Left ventricle myocardium inferior (tissue), 1 donor: ENCODE results near the gene SAMD5. TPM values are rescaled to one million over a fixed set of nuclear protein-coding genes. Genes with fewer than 3 reads are reported as not detected.

Source experiments
- DNase-seq: peaks from one replicate; pipeline ENCODE4 v3.0.0-alpha.2; 2020
- H3K27ac ChIP-seq: fragments of 200-600 bp; replicated peaks from 2 replicates; pipeline ENCODE4 v1.8.0; 2021
- H3K27me3 ChIP-seq: fragments of 200-600 bp; 2 replicates; pipeline ENCODE4 v1.8.0; 2021; ENCODE audit warnings: low read depth
- H3K36me3 ChIP-seq: fragments of 200-600 bp; 2 replicates; pipeline ENCODE4 v1.8.0; 2021
- H3K4me1 ChIP-seq: fragments of 200-600 bp; 2 replicates; pipeline ENCODE4 v1.8.0; 2021
- H3K4me3 ChIP-seq: fragments of 200-600 bp; 2 replicates; pipeline ENCODE4 v1.8.0; 2021; ENCODE audit warnings: mild to moderate bottlenecking, moderate library complexity
- H3K9me3 ChIP-seq: fragments of 200-600 bp; replicated peaks from 2 replicates; pipeline ENCODE4 v1.8.0; 2021
- CTCF ChIP-seq: fragments of 200-600 bp; IDR thresholded peaks from 2 replicates; pipeline ENCODE4 v1.8.0; 2021; ENCODE audit warnings: antibody characterized with exemption, mild to moderate bottlenecking, borderline replicate concordance
- intact Hi-C: fragments of 100-400 bp; cut with micrococcal nuclease; formaldehyde crosslinking; loops from one replicate; pipeline ENCODE4 v1.11.0; 2022
- total RNA-seq: library from RNA; stranded (reverse); fragmentation: NEBNext Ultra II Directional; extraction: Animal tissue kit (Norgen Biotek cat#: 25700); gene quantifications from one replicate; pipeline ENCODE4 v1.2.1, GENCODE V29; 2021
- donor health status: DM: no; HTN: yes; CAD: no; lungs with severe emphysema.

SAMD5 gene
- total RNA-seq, 1 donor from 2014 or later = 0.33 TPM

GRCh38 chr6:147559006-147559405 is 50.5 kb downstream of the SAMD5 start:
- Histone ChIP-seq H3K36me3 (no peaks in the 10 kb centered on the region), H3K4me3 (no peak overlapping the region), H3K27me3 (no peaks in the 10 kb centered on the region), H3K9me3 (peaks cover 7% of the 10 kb centered on the region), H3K27ac (no peak overlapping the region), H3K4me1 (peaks cover 13% of the 10 kb centered on the region)
- DNase-seq = no peak
- TF ChIP-seq CTCF = no peak
- intact Hi-C loops = no loop called here

- TF ChIP-seq CTCF = no peak
- Histone ChIP-seq H3K4me3 (no peak overlapping the region), H3K9me3 (peaks cover 7% of the 10 kb centered on the region), H3K27ac (no peak overlapping the region), H3K4me1 (peaks cover 5% of the 10 kb centered on the region), H3K27me3 (no peaks in the 10 kb centered on the region), H3K36me3 (no peaks in the 10 kb centered on the region)
- no peak for DNase-seq
- intact Hi-C loops = no loop called here
Observed at GRCh38 chr6:147560670-147561069, 52.2 kb downstream of the SAMD5 start.

- no peaks in the 10 kb centered on the region for H3K36me3 ChIP-seq
- no peak overlapping the region for H3K4me3 ChIP-seq
- intact Hi-C loops = no loop called here
- H3K4me1 ChIP-seq = peaks cover 6% of the 10 kb centered on the region
- H3K9me3 ChIP-seq = peaks cover 7% of the 10 kb centered on the region
- no peak for TF ChIP-seq CTCF
- no peak for DNase-seq
- no peaks in the 10 kb centered on the region for H3K27me3 ChIP-seq
- H3K27ac ChIP-seq = no peak overlapping the region
Observed at GRCh38 chr6:147561726-147562125, 53.2 kb downstream of the SAMD5 start.

DNA sequence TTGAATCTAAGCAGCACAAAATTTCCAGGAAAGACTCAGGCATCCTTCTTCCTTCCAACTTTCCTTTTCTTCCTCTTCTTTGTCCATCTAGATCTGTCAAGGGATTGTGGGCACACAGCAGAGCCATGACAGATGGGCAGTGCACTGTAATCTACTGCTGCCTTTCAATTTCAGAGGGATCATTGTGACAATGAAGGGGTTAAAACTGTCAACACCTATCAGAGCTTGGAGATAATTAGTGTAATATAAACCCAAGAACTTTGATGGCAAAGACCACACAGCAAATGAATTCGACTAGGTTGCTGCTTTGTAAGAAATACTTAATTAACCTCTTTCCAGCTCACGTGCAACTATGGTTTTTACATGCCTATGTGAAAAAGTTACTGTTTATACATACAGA is 55.0 kb downstream of the SAMD5 start:
- TF ChIP-seq CTCF = no peak
- no peaks in the 10 kb centered on the region for H3K9me3 ChIP-seq
- H3K27ac ChIP-seq = no peak overlapping the region
- H3K4me1 ChIP-seq = peaks cover 17% of the 10 kb centered on the region
- DNase-seq = no peak
- intact Hi-C loops = no loop called here
- no peaks in the 10 kb centered on the region for H3K27me3 ChIP-seq
- H3K36me3 ChIP-seq = no peaks in the 10 kb centered on the region
- no peak overlapping the region for H3K4me3 ChIP-seq

GRCh38 chr6:147564556-147564955 is 56.1 kb downstream of the SAMD5 start:
- H3K4me3 ChIP-seq = no peak overlapping the region
- no peak for TF ChIP-seq CTCF
- intact Hi-C loops = no loop called here

More at GRCh38 chr6:147564556-147564955, 56.1 kb downstream of the SAMD5 start:
- no peaks in the 10 kb centered on the region for H3K9me3 ChIP-seq
- H3K27ac ChIP-seq = no peak overlapping the region
- no peak for DNase-seq
- peaks cover 17% of the 10 kb centered on the region for H3K4me1 ChIP-seq
- no peaks in the 10 kb centered on the region for H3K27me3 ChIP-seq
- no peaks in the 10 kb centered on the region for H3K36me3 ChIP-seq
